Measurements from ENCODE around the gene GRPR. TPM values are rescaled to one million over a fixed set of nuclear protein-coding genes. Genes with fewer than 3 reads are reported as not detected.
"Not testable (repeated sequence)": the region's sequence is repeated elsewhere in the genome, so short reads cannot be mapped to it uniquely, and the experiment has no call there.

The GRPR gene
- total RNA-seq, 2 donors from 2014 or later, result 0.19 TPM; not detected in 1

- ATAC-seq (replicated peaks), result no peak
- H3K36me3 Mint-ChIP-seq (ENCODE audit: low read depth), result no peaks in the 10 kb centered on the region
- no peaks in the 10 kb centered on the region for H3K4me1 Mint-ChIP-seq
- no peak overlapping the region for H3K27ac Mint-ChIP-seq
- H3K4me3 Mint-ChIP-seq, result no peak overlapping the region
- no peaks in the 10 kb centered on the region for H3K9me3 Mint-ChIP-seq
- H3K27me3 Mint-ChIP-seq, result peaks cover 16% of the 10 kb centered on the region
Measured at GRCh38 chrX:16177260-16177659, 53.9 kb downstream of the GRPR start.

- ATAC-seq (replicated peaks); H3K27ac Mint-ChIP-seq; H3K9me3 Mint-ChIP-seq; H3K4me3 Mint-ChIP-seq; H3K36me3 Mint-ChIP-seq (ENCODE audit: low read depth); H3K4me1 Mint-ChIP-seq: not testable (repeated sequence)
- peaks cover 20% of the 10 kb centered on the region for H3K27me3 Mint-ChIP-seq
Measured at GRCh38 chrX:16183843-16184242, 60.5 kb downstream of the GRPR start.

DNA sequence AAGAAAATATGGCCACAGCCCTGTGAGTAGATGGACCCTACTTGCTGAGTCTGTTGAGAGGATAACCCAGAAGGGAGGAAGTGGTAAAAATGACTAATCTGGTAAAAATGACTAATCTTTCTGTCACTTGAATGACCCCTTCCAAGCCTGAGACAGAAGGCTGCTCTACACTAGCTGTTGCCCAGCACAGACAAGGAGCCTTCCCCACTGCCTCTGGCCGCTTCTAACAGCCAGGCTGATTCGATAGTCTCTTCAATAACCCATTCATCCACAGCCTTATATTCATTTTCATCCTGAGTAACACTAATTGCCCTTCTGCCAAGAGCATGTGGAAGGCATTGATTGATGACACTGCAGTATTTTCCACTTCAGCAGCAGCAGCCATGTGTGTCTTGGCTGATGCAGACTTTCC is 62.4 kb downstream of the GRPR start:
- no peak overlapping the region for H3K4me3 Mint-ChIP-seq
- no peak overlapping the region for H3K27ac Mint-ChIP-seq
- no peaks in the 10 kb centered on the region for H3K4me1 Mint-ChIP-seq
- peaks cover 12% of the 10 kb centered on the region for H3K27me3 Mint-ChIP-seq
- no peaks in the 10 kb centered on the region for H3K9me3 Mint-ChIP-seq
- peak; percentile 85 for ATAC-seq (replicated peaks)
- no peaks in the 10 kb centered on the region for H3K36me3 Mint-ChIP-seq (ENCODE audit: low read depth)

GRCh38 chrX:16186380-16187007 is 63.1 kb downstream of the GRPR start:
- no peaks in the 10 kb centered on the region for H3K4me1 Mint-ChIP-seq
- H3K4me3 Mint-ChIP-seq, result no peak overlapping the region
- ATAC-seq (replicated peaks), result no peak
- H3K9me3 Mint-ChIP-seq, result no peaks in the 10 kb centered on the region
- H3K27me3 Mint-ChIP-seq, result peaks cover 11% of the 10 kb centered on the region
- no peak overlapping the region for H3K27ac Mint-ChIP-seq
- no peaks in the 10 kb centered on the region for H3K36me3 Mint-ChIP-seq (ENCODE audit: low read depth)

DNA sequence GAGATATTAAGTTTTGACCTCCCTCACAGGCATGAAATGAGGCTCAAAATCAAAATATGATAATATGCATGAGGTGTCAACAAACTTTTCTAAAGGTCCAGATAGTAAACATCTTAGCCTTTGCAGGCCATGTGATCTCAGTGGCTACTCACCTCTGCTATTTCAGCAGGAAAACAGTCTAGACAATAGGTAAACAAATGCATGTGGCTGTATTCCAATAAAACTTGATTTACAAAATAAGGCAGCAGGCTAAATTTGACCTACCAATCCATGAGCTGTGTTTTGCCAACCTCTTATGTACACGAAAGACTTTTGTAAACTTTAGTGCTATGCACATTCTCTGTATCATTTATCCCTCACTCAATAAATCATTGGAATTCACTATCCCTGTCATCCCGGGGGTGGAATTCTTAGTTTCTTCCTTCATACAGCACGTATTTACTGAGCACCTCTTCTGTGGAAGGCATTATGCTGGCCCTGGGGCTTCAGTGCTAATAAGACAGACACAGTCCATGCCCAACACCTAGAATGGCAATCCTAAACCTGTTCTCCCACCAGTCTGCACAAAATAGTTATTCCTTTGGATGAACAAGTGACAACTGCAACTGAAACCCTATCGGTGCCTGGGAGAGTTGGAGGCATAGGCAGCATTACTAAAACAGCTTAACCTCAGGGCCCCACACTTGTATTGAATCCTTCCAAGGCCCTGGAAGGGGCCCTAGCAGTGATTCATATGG is 63.8 kb downstream of the GRPR start:
- no peak for ATAC-seq (replicated peaks)
- no peak overlapping the region for H3K4me3 Mint-ChIP-seq
- H3K36me3 Mint-ChIP-seq (ENCODE audit: low read depth), result no peaks in the 10 kb centered on the region
- no peaks in the 10 kb centered on the region for H3K4me1 Mint-ChIP-seq
- H3K9me3 Mint-ChIP-seq, result no peaks in the 10 kb centered on the region
- H3K27me3 Mint-ChIP-seq, result peaks cover 7% of the 10 kb centered on the region
- H3K27ac Mint-ChIP-seq, result no peak overlapping the region

GRCh38 chrX:16188687-16189086 is 65.3 kb downstream of the GRPR start:
- Mint-ChIP-seq H3K4me3 (no peak overlapping the region), H3K4me1 (no peaks in the 10 kb centered on the region), H3K36me3 (ENCODE audit: low read depth) (no peaks in the 10 kb centered on the region), H3K27ac (no peak overlapping the region), H3K9me3 (no peaks in the 10 kb centered on the region), H3K27me3 (peaks cover 5% of the 10 kb centered on the region)
- ATAC-seq (replicated peaks), result no peak

DNA sequence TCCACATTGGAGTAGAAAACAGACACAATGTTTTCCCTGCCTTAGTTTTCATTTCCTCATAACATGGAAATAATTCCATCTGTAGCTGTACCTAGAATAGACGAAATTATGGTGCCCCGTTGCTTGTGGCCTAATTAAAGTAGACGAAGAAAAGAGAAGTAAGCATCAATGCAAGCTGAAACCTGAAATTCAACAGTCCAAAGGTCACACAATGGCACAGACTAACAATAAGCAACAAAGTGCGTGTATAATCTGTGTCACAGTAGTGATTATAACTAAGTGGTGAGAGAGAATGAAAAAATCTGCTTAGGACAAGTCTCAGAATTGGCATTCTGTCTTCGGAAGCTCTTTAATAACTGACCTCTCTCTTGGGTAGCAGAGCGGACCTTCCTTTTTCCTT is 68.2 kb downstream of the GRPR start:
- Mint-ChIP-seq H3K4me1 (no peaks in the 10 kb centered on the region), H3K9me3 (no peaks in the 10 kb centered on the region), H3K27me3 (peaks cover 3% of the 10 kb centered on the region), H3K27ac (no peak overlapping the region), H3K4me3 (no peak overlapping the region), H3K36me3 (ENCODE audit: low read depth) (no peaks in the 10 kb centered on the region)
- no peak for ATAC-seq (replicated peaks)

DNA sequence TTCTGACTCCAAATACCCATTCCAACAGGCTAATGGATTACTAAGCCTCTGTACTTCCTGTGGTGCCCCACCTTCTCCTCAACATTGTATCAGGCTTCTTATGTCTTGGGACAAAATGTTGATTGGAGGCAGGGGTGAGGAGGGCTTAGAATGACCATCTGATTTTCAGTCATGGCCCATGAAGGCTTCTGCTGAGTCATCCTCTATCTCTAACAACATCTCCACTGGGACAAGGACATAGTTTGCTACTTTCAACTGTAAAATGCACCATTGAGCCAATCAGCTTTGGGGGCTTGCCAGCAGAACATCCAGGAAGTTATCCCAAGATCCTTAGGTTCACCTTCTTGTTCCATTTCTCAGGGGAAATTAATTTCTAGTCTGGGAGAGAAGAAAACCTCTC is 73.5 kb downstream of the GRPR start:
- Mint-ChIP-seq H3K4me1 (no peaks in the 10 kb centered on the region), H3K9me3 (no peaks in the 10 kb centered on the region), H3K27ac (no peak overlapping the region), H3K4me3 (no peak overlapping the region), H3K27me3 (peaks cover 12% of the 10 kb centered on the region), H3K36me3 (ENCODE audit: low read depth) (no peaks in the 10 kb centered on the region)
- no peak for ATAC-seq (replicated peaks)

- H3K4me1 Mint-ChIP-seq, result no peaks in the 10 kb centered on the region
Measured at GRCh38 chrX:16199343-16199742, 76.0 kb downstream of the GRPR start.

DNA sequence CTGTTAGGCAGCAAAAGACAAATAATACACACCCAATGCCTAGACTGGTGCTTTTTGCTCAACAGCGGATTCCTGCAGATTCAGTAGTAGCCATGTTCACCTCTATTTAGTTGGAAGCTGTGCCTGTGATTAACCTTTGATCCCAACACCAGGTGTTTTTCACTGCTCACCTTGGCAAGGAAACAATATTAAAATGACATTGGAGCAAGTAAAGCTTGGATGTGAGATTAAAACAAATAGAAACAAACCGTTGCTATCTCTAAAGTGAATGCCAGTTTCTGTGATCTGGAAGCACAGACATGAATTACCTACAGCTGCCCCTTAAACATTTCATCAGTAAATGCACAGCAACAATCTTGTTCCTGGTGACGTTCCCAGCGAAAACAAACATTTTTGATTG is 79.6 kb downstream of the GRPR start:
- no peaks in the 10 kb centered on the region for H3K36me3 Mint-ChIP-seq (ENCODE audit: low read depth)
- H3K4me3 Mint-ChIP-seq, result no peak overlapping the region
- no peaks in the 10 kb centered on the region for H3K4me1 Mint-ChIP-seq
- H3K27ac Mint-ChIP-seq, result no peak overlapping the region
- H3K9me3 Mint-ChIP-seq, result no peaks in the 10 kb centered on the region
- peaks cover 11% of the 10 kb centered on the region for H3K27me3 Mint-ChIP-seq
- ATAC-seq (replicated peaks), result no peak

More at GRCh38 chrX:16199343-16199742, 76.0 kb downstream of the GRPR start:
- Mint-ChIP-seq H3K36me3 (ENCODE audit: low read depth) (no peaks in the 10 kb centered on the region), H3K27ac (no peak overlapping the region), H3K4me3 (no peak overlapping the region), H3K27me3 (peaks cover 16% of the 10 kb centered on the region), H3K9me3 (no peaks in the 10 kb centered on the region)
- ATAC-seq (replicated peaks), result no peak

Other genes with a start within 250 kb of the GRPR start
- not detected for gene MAGEB17, start 43.9 kb downstream of the GRPR start, total RNA-seq

All from activated T-helper 17 cell treated with anti-CD3 and anti-CD28 coated beads, Interleukin-2, amount 50 U/mL, for 72 hours (primary cell).